ENCODE measurements around the gene LIPM.
A peak's percentile ranks its signal among the peaks of the same experiment; 100 is the strongest.

The LIPM gene

GRCh38 chr10:88802523-88803285, at the start of gene LIPM:
LIPM (plus strand) TSS chr10:88802730; CDS start chr10:88802897, 167 bp downstream.
- no peak for DNase-seq

- no peak for DNase-seq
Observed at GRCh38 chr10:88754287-88754686, 48.2 kb upstream of the LIPM start.

GRCh38 chr10:88755753-88756152, 46.8 kb upstream of the LIPM start:
- no peak for DNase-seq

- no peak for DNase-seq
Observed at GRCh38 chr10:88756660-88757059, 45.9 kb upstream of the LIPM start.

- DNase-seq: no peak
Observed at GRCh38 chr10:88759366-88760101, 43.0 kb upstream of the LIPM start, which contains the start of gene LIPN. LIPN (plus strand) TSS chr10:88760020; CDS start chr10:88761406, 1,386 bp downstream.

- no peak for DNase-seq
Observed at GRCh38 chr10:88762906-88763305, 39.6 kb upstream of the LIPM start.

GRCh38 chr10:88763441-88763840, 39.1 kb upstream of the LIPM start:
- DNase-seq: no peak

- no peak for DNase-seq
Observed at GRCh38 chr10:88764110-88764509, 38.4 kb upstream of the LIPM start.

GRCh38 chr10:88765816-88766215, 36.7 kb upstream of the LIPM start:
- DNase-seq: no peak

GRCh38 chr10:88769384-88769783, 33.1 kb upstream of the LIPM start:
- DNase-seq: no peak

- no peak for DNase-seq
Observed at GRCh38 chr10:88781206-88781605, 21.3 kb upstream of the LIPM start.

GRCh38 chr10:88782222-88782621, 20.3 kb upstream of the LIPM start:
- DNase-seq: no peak

GRCh38 chr10:88783724-88784123, 18.8 kb upstream of the LIPM start:
- DNase-seq: peak; percentile 45

- DNase-seq: no peak
Observed at GRCh38 chr10:88786032-88786770, 16.3 kb upstream of the LIPM start.

GRCh38 chr10:88787463-88787862, 15.1 kb upstream of the LIPM start:
- no peak for DNase-seq

GRCh38 chr10:88788924-88789323, 13.6 kb upstream of the LIPM start:
- DNase-seq: no peak

- no peak for DNase-seq
Observed at GRCh38 chr10:88791924-88792323, 10.6 kb upstream of the LIPM start.

GRCh38 chr10:88792661-88793060, 9.9 kb upstream of the LIPM start:
- peak; percentile 56 for DNase-seq

GRCh38 chr10:88793712-88794299, 8.7 kb upstream of the LIPM start:
- peak; percentile 44 for DNase-seq

GRCh38 chr10:88794731-88795130, 7.8 kb upstream of the LIPM start:
- peak; percentile 21 for DNase-seq

- DNase-seq: peak; percentile 89
Observed at GRCh38 chr10:88800152-88801125, 2.1 kb upstream of the LIPM start.

GRCh38 chr10:88803641-88804040, 1.1 kb downstream of the LIPM start:
- DNase-seq: no peak

All from NCI-H226 (cell line).